H9 (cell line): ENCODE results near the gene SLC9A9. TPM values are rescaled to one million over a fixed set of nuclear protein-coding genes. Genes with fewer than 3 reads are reported as not detected.

ENCODE experiments used
- DNase-seq: peaks from one replicate; pipeline ENCODE4 v3.0.0-alpha.2; 2017
- H2AFZ ChIP-seq: one replicate; pipeline ENCODE4 v1.6.1; 2013; ENCODE audit warnings: mild to moderate bottlenecking, low read length, control low read depth, moderate library complexity
- H2AK5ac ChIP-seq: 2 replicates; pipeline ENCODE4 v1.6.1; 2013; ENCODE audit warnings: low read length, control low read depth, mixed read lengths; ENCODE audit not compliant: insufficient read length
- H2BK120ac ChIP-seq: one replicate; pipeline ENCODE4 v1.6.1; 2013; ENCODE audit warnings: low read depth, mild to moderate bottlenecking, low read length, control low read depth, inconsistent platforms; ENCODE audit not compliant: poor library complexity, severe bottlenecking
- H2BK12ac ChIP-seq: 2 replicates; pipeline ENCODE4 v1.6.1; 2013; ENCODE audit warnings: low read length, control low read depth, mixed read lengths, low read depth; ENCODE audit not compliant: insufficient read length
- H2BK15ac ChIP-seq: 2 replicates; pipeline ENCODE4 v1.6.1; 2013; ENCODE audit warnings: low read depth, low read length, control low read depth
- H2BK20ac ChIP-seq: one replicate; pipeline ENCODE4 v1.6.1; 2013; ENCODE audit warnings: low read depth, mild to moderate bottlenecking, low read length, control low read depth, inconsistent platforms; ENCODE audit not compliant: poor library complexity, severe bottlenecking
- H2BK5ac ChIP-seq: 2 replicates; pipeline ENCODE4 v1.6.1; 2013; ENCODE audit warnings: low read length, control low read depth, mixed read lengths; ENCODE audit not compliant: insufficient read length
- H3K14ac ChIP-seq: 2 replicates; pipeline ENCODE4 v1.6.1; 2013; ENCODE audit warnings: low read length, control low read depth; ENCODE audit not compliant: insufficient read depth
- H3K18ac ChIP-seq: 2 replicates; pipeline ENCODE4 v1.6.1; 2013; ENCODE audit warnings: low read depth, mild to moderate bottlenecking, mixed read lengths, low read length, control low read depth; ENCODE audit not compliant: insufficient read length
- H3K23ac ChIP-seq: 2 replicates; pipeline ENCODE4 v1.6.1; 2013; ENCODE audit warnings: low read length, control low read depth, mixed read lengths, low read depth; ENCODE audit not compliant: insufficient read length
- H3K23me2 ChIP-seq: 2 replicates; pipeline ENCODE4 v1.6.1; 2013; ENCODE audit warnings: low read depth, mild to moderate bottlenecking, mixed read lengths, low read length, control low read depth; ENCODE audit not compliant: insufficient read length, poor library complexity, severe bottlenecking
- H3K27ac ChIP-seq: 2 replicates; pipeline ENCODE4 v1.5.1; 2013; ENCODE audit warnings: low read length, control low read depth, mixed read lengths, low read depth; ENCODE audit not compliant: insufficient read length
- H3K27me3 ChIP-seq: 2 replicates; pipeline ENCODE4 v1.6.1; 2013; ENCODE audit warnings: low read length, control low read depth, inconsistent platforms; ENCODE audit not compliant: insufficient read depth
- H3K4ac ChIP-seq: 2 replicates; pipeline ENCODE4 v1.6.1; 2013; ENCODE audit warnings: low read depth, mild to moderate bottlenecking, control low read depth, inconsistent platforms, low read length, moderate library complexity
- H3K4me1 ChIP-seq: 2 replicates; pipeline ENCODE4 v1.6.1; 2013; ENCODE audit warnings: low read length, control low read depth, inconsistent platforms; ENCODE audit not compliant: insufficient read depth
- H3K4me2 ChIP-seq: 2 replicates; pipeline ENCODE4 v1.6.1; 2013; ENCODE audit warnings: low read length, control low read depth, mixed read lengths; ENCODE audit not compliant: insufficient read length, insufficient read depth
- H3K56ac ChIP-seq: 2 replicates; pipeline ENCODE4 v1.6.1; 2013; ENCODE audit warnings: low read depth, mild to moderate bottlenecking, mixed read lengths, low read length, control low read depth; ENCODE audit not compliant: insufficient read length
- H3K79me1 ChIP-seq: 2 replicates; pipeline ENCODE4 v1.6.1; 2013; ENCODE audit warnings: low read depth, mild to moderate bottlenecking, moderate library complexity, low read length, control low read depth, inconsistent platforms; ENCODE audit not compliant: insufficient read depth, poor library complexity, severe bottlenecking
- H3K79me2 ChIP-seq: 2 replicates; pipeline ENCODE4 v1.6.1; 2013; ENCODE audit warnings: low read length, control low read depth, inconsistent platforms; ENCODE audit not compliant: insufficient read depth
- H3K9ac ChIP-seq: 2 replicates; pipeline ENCODE4 v1.6.1; 2013; ENCODE audit warnings: low read length, control low read depth, mixed read lengths; ENCODE audit not compliant: insufficient read length; ENCODE audit errors: extremely low read depth
- H3K9me3 ChIP-seq: one replicate; pipeline ENCODE4 v1.6.1; 2013; ENCODE audit warnings: low read depth, low read length, inconsistent platforms; ENCODE audit not compliant: control insufficient read depth
- H3T11ph ChIP-seq: one replicate; pipeline ENCODE4 v1.6.1; 2013; ENCODE audit warnings: mild to moderate bottlenecking, low read length, control low read depth, inconsistent platforms
- H4K20me1 ChIP-seq: one replicate; pipeline ENCODE4 v1.6.1; 2013; ENCODE audit not compliant: control insufficient read depth, insufficient read length, insufficient read depth
- H4K5ac ChIP-seq: 2 replicates; pipeline ENCODE4 v1.6.1; 2013; ENCODE audit warnings: low read depth, mild to moderate bottlenecking, mixed read lengths, low read length, control low read depth; ENCODE audit not compliant: insufficient read length
- H4K8ac ChIP-seq: replicated peaks from 2 replicates; pipeline ENCODE4 v1.6.1; 2013; ENCODE audit warnings: low read length, control low read depth, mixed read lengths, low read depth; ENCODE audit not compliant: insufficient read length
- H4K91ac ChIP-seq: 2 replicates; pipeline ENCODE4 v1.6.1; 2013; ENCODE audit warnings: low read depth, mild to moderate bottlenecking, moderate library complexity, mixed read lengths, low read length, control low read depth; ENCODE audit not compliant: insufficient read length
- H3K27ac Mint-ChIP-seq, 3 experiments: 2 replicates in 2 of 3; 3 replicates in 1 of 3; pipeline ENCODE4 v1.8.0; 2020 to 2021; ENCODE audit warnings: mixed read lengths in 3 of 3, mild to moderate bottlenecking in 1 of 3, moderate library complexity in 1 of 3
- H3K27me3 Mint-ChIP-seq: 2 replicates; pipeline ENCODE4 v1.8.0; 2021; ENCODE audit warnings: low read depth, mild to moderate bottlenecking, moderate library complexity, mixed read lengths
- H3K36me3 Mint-ChIP-seq, 3 experiments: 2 replicates in 2 of 3; 3 replicates in 1 of 3; pipeline ENCODE4 v1.8.0; 2020 to 2021; ENCODE audit warnings: low read depth in 3 of 3, mixed read lengths in 3 of 3; ENCODE audit not compliant: insufficient read depth in 1 of 3
- H3K4me1 Mint-ChIP-seq, 2 experiments: 2 replicates each; pipeline ENCODE4 v1.8.0; 2020; ENCODE audit warnings: mixed read lengths in 2 of 2
- H3K4me3 Mint-ChIP-seq, 2 experiments: 2 replicates in 1 of 2; 3 replicates in 1 of 2; pipeline ENCODE4 v1.8.0; 2020 to 2021; ENCODE audit warnings: mild to moderate bottlenecking in 2 of 2, mixed read lengths in 2 of 2, moderate library complexity in 1 of 2
- H3K9me3 Mint-ChIP-seq, 2 experiments: 2 replicates in 1 of 2; 3 replicates in 1 of 2; pipeline ENCODE4 v1.8.0; 2020; ENCODE audit warnings: mild to moderate bottlenecking in 2 of 2, mixed read lengths in 2 of 2, moderate library complexity in 1 of 2
- WGBS: extraction: QIAGEN DNeasy Blood & Tissue Kit; methylation state at CpG from one replicate; pipeline ENCODE4 v1.1.7; 2013; ENCODE audit warnings: missing lambda C conversion rate, low lambda C conversion rate, mixed read lengths; ENCODE audit not compliant: insufficient read length; ENCODE audit errors: extremely low coverage; 5-methylcytosine and 5-hydroxymethylcytosine counted together
- total RNA-seq: library from RNA; stranded (reverse); gene quantifications from 2 replicates; pipeline ENCODE4 v1.2.1, GENCODE V29; 2021
- TF ChIP-seq, protein P1 (sequence below): fragments of 200-600 bp; sonication (generic); conservative IDR thresholded peaks from 3 replicates; pipeline ENCODE4 v1.8.0; 2021; ENCODE audit warnings: antibody characterized with exemption, mild to moderate bottlenecking

Gene SLC9A9
- total RNA-seq, 1 experiment from 2014 or later, result 0.35 TPM

DNA sequence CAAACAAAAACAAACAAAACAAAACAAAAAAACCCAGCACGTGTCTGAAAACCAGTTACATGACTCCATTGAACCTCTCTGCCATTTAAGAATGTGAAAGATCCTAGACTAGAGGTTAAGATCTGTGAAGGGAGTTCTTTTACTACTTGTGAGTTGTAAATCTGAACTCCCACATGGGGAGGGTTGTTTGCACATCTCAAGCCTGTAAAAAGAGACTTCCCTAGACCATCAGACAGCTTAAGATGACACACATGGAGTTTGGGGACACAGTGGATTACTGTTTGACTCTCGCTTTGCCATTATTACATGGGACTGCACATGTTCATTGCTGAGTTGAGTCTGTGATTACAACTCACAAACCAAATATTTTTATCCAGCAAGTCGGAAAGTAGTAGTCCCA lies 171.5 kb downstream of the SLC9A9 start:
- no peak overlapping the region for H3K4me2 ChIP-seq
- H3K27me3 ChIP-seq, result no peaks in the 10 kb centered on the region
- no peak overlapping the region for H2BK20ac ChIP-seq
- Mint-ChIP-seq H3K4me1 (peaks cover 5% of the 10 kb centered on the region in 2 experiments; a peak in 3 of 4 replicates), H3K4me3 (no peak overlapping the region), H3K27me3 (peaks cover 1% of the 10 kb centered on the region; the same call in 1 of the 2 replicates), H3K36me3 (no peaks in the 10 kb centered on the region), H3K9me3 (no peaks in the 10 kb centered on the region), H3K27ac (no peak overlapping the region)
- no CpG with 5 or more reads among the region's 3 CpGs for WGBS
- H3K14ac ChIP-seq, result no peak overlapping the region
- H4K5ac ChIP-seq, result no peak overlapping the region
- no peak overlapping the region for H3T11ph ChIP-seq
- no peak overlapping the region for H2BK120ac ChIP-seq
- H3K9ac ChIP-seq, result no peak overlapping the region
- no peaks in the 10 kb centered on the region for H3K4me1 ChIP-seq
- H2BK5ac ChIP-seq, result no peak overlapping the region
- DNase-seq, result no peak
- H4K8ac ChIP-seq, result no peak overlapping the region
- no peaks in the 10 kb centered on the region for H3K23me2 ChIP-seq
- no peak overlapping the region for H3K18ac ChIP-seq
- H3K56ac ChIP-seq, result no peak overlapping the region
- no peak overlapping the region for H3K4ac ChIP-seq
- H3K27ac ChIP-seq, result no peak overlapping the region
- no peak overlapping the region for H4K91ac ChIP-seq
- H3K79me1 ChIP-seq, result no peaks in the 10 kb centered on the region
- H2AFZ ChIP-seq, result no peak overlapping the region
- no peak overlapping the region for H2BK15ac ChIP-seq
- H2BK12ac ChIP-seq, result no peak overlapping the region
- no peaks in the 10 kb centered on the region for H3K9me3 ChIP-seq
- H3K79me2 ChIP-seq, result no peaks in the 10 kb centered on the region
- TF ChIP-seq, protein P1, sequence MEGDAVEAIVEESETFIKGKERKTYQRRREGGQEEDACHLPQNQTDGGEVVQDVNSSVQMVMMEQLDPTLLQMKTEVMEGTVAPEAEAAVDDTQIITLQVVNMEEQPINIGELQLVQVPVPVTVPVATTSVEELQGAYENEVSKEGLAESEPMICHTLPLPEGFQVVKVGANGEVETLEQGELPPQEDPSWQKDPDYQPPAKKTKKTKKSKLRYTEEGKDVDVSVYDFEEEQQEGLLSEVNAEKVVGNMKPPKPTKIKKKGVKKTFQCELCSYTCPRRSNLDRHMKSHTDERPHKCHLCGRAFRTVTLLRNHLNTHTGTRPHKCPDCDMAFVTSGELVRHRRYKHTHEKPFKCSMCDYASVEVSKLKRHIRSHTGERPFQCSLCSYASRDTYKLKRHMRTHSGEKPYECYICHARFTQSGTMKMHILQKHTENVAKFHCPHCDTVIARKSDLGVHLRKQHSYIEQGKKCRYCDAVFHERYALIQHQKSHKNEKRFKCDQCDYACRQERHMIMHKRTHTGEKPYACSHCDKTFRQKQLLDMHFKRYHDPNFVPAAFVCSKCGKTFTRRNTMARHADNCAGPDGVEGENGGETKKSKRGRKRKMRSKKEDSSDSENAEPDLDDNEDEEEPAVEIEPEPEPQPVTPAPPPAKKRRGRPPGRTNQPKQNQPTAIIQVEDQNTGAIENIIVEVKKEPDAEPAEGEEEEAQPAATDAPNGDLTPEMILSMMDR, result no peak
- H2AK5ac ChIP-seq, result no peak overlapping the region
- H3K23ac ChIP-seq, result no peak overlapping the region
- no peaks in the 10 kb centered on the region for H4K20me1 ChIP-seq
